IMR-90 (cell line): ENCODE results near the gene MLYCD.
A peak's percentile ranks its signal among the peaks of the same experiment; 100 is the strongest.

Source experiments
- CTCF ChIP-seq: conservative IDR thresholded peaks from 2 replicates; pipeline ENCODE4 v1.5.1; 2012; ENCODE audit warnings: mild to moderate bottlenecking, low read depth, low read length, improper control_type of control experiment
- MXI1 ChIP-seq: IDR thresholded peaks from 2 replicates; pipeline ENCODE4 v1.6.1; 2012; ENCODE audit warnings: low read depth, mild to moderate bottlenecking, low read length, moderate library complexity, borderline replicate concordance
- POLR2A ChIP-seq: IDR thresholded peaks from 2 replicates; pipeline ENCODE4 v1.6.1; 2012; ENCODE audit warnings: mild to moderate bottlenecking, low read depth, low read length

- TF ChIP-seq POLR2A (peak; percentile 94), MXI1 (peak; percentile 87), CTCF (no peak)
Observed at GRCh38 chr16:83952940-83953795, 54.3 kb downstream of the MLYCD start, which contains the start of gene OSGIN1.
